Measurements from ENCODE around the gene PLEKHM3.

GRCh38 chr2:207953354-207953753 is 72.0 kb downstream of the PLEKHM3 start:
- TF ChIP-seq MAX (IDR thresholded peaks at IDR 0.05) (no peak), TAF1 (IDR thresholded peaks at IDR 0.05; ENCODE audit: low read depth) (no peak), FOXM1 (IDR thresholded peaks at IDR 0.05; ENCODE audit: borderline replicate concordance, low read depth) (no peak)
- TF ChIP-seq, protein P1, sequence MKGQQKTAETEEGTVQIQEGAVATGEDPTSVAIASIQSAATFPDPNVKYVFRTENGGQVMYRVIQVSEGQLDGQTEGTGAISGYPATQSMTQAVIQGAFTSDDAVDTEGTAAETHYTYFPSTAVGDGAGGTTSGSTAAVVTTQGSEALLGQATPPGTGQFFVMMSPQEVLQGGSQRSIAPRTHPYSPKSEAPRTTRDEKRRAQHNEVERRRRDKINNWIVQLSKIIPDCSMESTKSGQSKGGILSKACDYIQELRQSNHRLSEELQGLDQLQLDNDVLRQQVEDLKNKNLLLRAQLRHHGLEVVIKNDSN (IDR thresholded peaks at IDR 0.05), result no peak
